Measurements from ENCODE around the gene CD207. TPM values are rescaled to one million over a fixed set of nuclear protein-coding genes. Genes with fewer than 3 reads are reported as not detected.

The CD207 gene
- total and polyA plus RNA-seq, 2 experiments from 2014 or later, result not detected

DNA sequence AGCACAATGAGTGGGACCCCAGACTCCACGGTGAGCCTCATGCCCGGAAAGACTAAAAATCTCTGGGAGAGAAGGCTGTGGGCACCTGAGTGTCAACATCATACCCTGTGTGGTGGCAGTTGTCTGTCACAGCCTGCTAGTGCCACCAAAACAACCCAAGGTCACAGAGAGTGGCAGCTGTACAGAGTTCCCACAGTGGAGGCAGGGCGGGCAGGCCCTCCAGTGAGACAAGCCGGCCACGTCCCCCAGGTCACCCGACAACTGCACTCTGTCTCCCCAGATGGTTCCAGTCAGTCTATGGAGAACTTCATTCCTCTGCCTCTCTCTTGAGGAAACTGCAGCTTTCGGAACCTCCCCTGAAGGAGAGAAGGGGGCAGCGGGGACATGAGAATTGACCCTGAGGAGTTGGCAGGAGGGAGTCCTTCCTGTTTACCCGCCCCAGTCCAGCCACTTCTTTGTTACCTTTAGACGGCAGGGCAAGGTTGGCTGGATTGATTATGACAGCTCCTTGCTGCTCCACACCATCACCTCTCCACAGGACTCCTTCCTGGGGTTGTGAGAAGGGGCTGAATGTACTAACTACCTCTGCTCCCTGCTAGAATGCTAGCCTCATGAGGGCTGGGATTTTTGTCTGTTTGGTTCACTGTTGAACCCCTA lies 33.9 kb downstream of the CD207 start:
- no peak overlapping the region for H3K4me2 ChIP-seq
- peaks cover 17% of the 10 kb centered on the region; the same call in 1 of the 2 replicates for H3K27me3 ChIP-seq (ENCODE audit: insufficient read depth)
- no peaks in the 10 kb centered on the region for H3K79me2 ChIP-seq (replicated peaks; ENCODE audit: insufficient read depth)
- no peak for ATAC-seq
- H4K20me1 ChIP-seq (replicated peaks; ENCODE audit: insufficient read depth), result no peaks in the 10 kb centered on the region
- no peak overlapping the region for H2AFZ ChIP-seq
- no peak overlapping the region for H3K4me3 ChIP-seq
- Mint-ChIP-seq H3K36me3 (ENCODE audit: low read depth) (peaks cover 7% of the 10 kb centered on the region), H3K4me3 (no peak overlapping the region), H3K9me3 (peaks cover 19% of the 10 kb centered on the region), H3K27me3 (ENCODE audit: insufficient read depth, low read depth, poor library complexity) (peaks cover 15% of the 10 kb centered on the region), H3K4me1 (peaks cover 2% of the 10 kb centered on the region; the same call in 1 of the 3 replicates), H3K27ac (no peak overlapping the region)
- H3K27ac ChIP-seq (ENCODE audit: low read depth), result no peak overlapping the region
- no peaks in the 10 kb centered on the region for H3K4me1 ChIP-seq (ENCODE audit: insufficient read depth)
- TF ChIP-seq EZH2phosphoT487 (IDR thresholded peaks at IDR 0.05; ENCODE audit: unreplicated experiment), result no peak
- TF ChIP-seq REST (IDR thresholded peaks at IDR 0.05; ENCODE audit: unreplicated experiment), result no peak
- TF ChIP-seq ZNF114 (CRISPR knock-in tag; IDR thresholded peaks at IDR 0.05), result no peak
- no peak for TF ChIP-seq CTCF (conservative IDR thresholded peaks at IDR 0.05; ENCODE audit: low read depth in 2 of 2)
- TF ChIP-seq EZH2 (IDR thresholded peaks at IDR 0.05; ENCODE audit: low read depth, unreplicated experiment), result no peak
- no peak for TF ChIP-seq NANOG (IDR thresholded peaks at IDR 0.05; ENCODE audit: borderline replicate concordance)
- no peak for TF ChIP-seq JUNB (IDR thresholded peaks at IDR 0.05; ENCODE audit: unreplicated experiment)
- no peak for TF ChIP-seq ZNF331 (CRISPR knock-in tag; IDR thresholded peaks at IDR 0.05; ENCODE audit: low read depth)
- TF ChIP-seq CREB1 (CRISPR knock-in tag; IDR thresholded peaks at IDR 0.05; ENCODE audit: low read depth), result no peak
- no peak for TF ChIP-seq ZNF462 (CRISPR knock-in tag; IDR thresholded peaks at IDR 0.05)
- TF ChIP-seq POLR2AphosphoS5 (IDR thresholded peaks at IDR 0.05; ENCODE audit: low read depth), result no peak
- no peaks in the 10 kb centered on the region for H3F3A ChIP-seq (replicated peaks; ENCODE audit: low read depth)
- DNase-seq (ENCODE audit: low spot score), result no peak
- no peaks in the 10 kb centered on the region for H3K9me2 ChIP-seq (ENCODE audit: insufficient read depth)
- no peaks in the 10 kb centered on the region for H3K36me3 ChIP-seq (ENCODE audit: insufficient read depth)
